Loucy (cell line): ENCODE measurements around the gene NAALADL2.

ENCODE experiments used
- H2AFZ ChIP-seq: fragments of 200-600 bp; sonication (generic); 2 replicates; pipeline ENCODE4 v1.6.0; 2016; ENCODE audit warnings: antibody characterized with exemption, mild to moderate bottlenecking, low read length, moderate library complexity
- H3F3A ChIP-seq: fragments of 200-600 bp; 2 replicates; pipeline ENCODE4 v1.6.0; 2016; ENCODE audit warnings: antibody characterized with exemption, low read depth, mild to moderate bottlenecking
- H3K27me3 ChIP-seq: fragments of 200-600 bp; sonication (generic); 2 replicates; pipeline ENCODE4 v1.6.1; 2014; ENCODE audit warnings: low read length, mild to moderate bottlenecking; ENCODE audit not compliant: insufficient read depth, poor library complexity, severe bottlenecking
- H3K36me3 ChIP-seq: fragments of 200-600 bp; sonication (generic); 2 replicates; pipeline ENCODE4 v1.6.1; 2016; ENCODE audit warnings: low read length; ENCODE audit not compliant: insufficient read depth
- H3K4me1 ChIP-seq: fragments of 200-600 bp; sonication (generic); 2 replicates; pipeline ENCODE4 v1.5.1; 2014; ENCODE audit warnings: low read length, mild to moderate bottlenecking; ENCODE audit not compliant: insufficient read depth, poor library complexity, severe bottlenecking
- H3K4me2 ChIP-seq: fragments of 200-600 bp; sonication (generic); 2 replicates; pipeline ENCODE4 v1.6.0; 2014; ENCODE audit warnings: antibody characterized with exemption, low read length, low read depth, mild to moderate bottlenecking; ENCODE audit not compliant: poor library complexity, severe bottlenecking
- H3K4me3 ChIP-seq: fragments of 200-600 bp; sonication (generic); 2 replicates; pipeline ENCODE4 v1.5.1; 2014; ENCODE audit warnings: low read length, mild to moderate bottlenecking, mixed read lengths; ENCODE audit not compliant: poor library complexity, severe bottlenecking
- H3K79me2 ChIP-seq: fragments of 200-600 bp; sonication (generic); 2 replicates; pipeline ENCODE4 v1.6.1; 2014; ENCODE audit warnings: low read length; ENCODE audit not compliant: insufficient read depth
- H3K9ac ChIP-seq: fragments of 200-600 bp; sonication (generic); 2 replicates; pipeline ENCODE4 v1.6.0; 2014; ENCODE audit warnings: mild to moderate bottlenecking, low read depth, low read length, moderate library complexity; ENCODE audit not compliant: poor library complexity, severe bottlenecking
- H3K9me2 ChIP-seq: fragments of 200-600 bp; sonication (generic); replicated peaks from 2 replicates; pipeline ENCODE4 v1.6.1; 2016; ENCODE audit warnings: low read depth, low read length, mixed read lengths
- H3K9me3 ChIP-seq: fragments of 200-600 bp; sonication (generic); 2 replicates; pipeline ENCODE4 v1.6.1; 2014; ENCODE audit warnings: mild to moderate bottlenecking, antibody characterized with exemption, low read length, low read depth; ENCODE audit not compliant: insufficient read depth
- H4K20me1 ChIP-seq: fragments of 200-600 bp; sonication (generic); 2 replicates; pipeline ENCODE4 v1.6.0; 2014; ENCODE audit warnings: antibody characterized with exemption, low read length, mild to moderate bottlenecking; ENCODE audit not compliant: insufficient read depth, poor library complexity, severe bottlenecking
- CTCF ChIP-seq: fragments of 200-600 bp; sonication (generic); conservative IDR thresholded peaks from 2 replicates; pipeline ENCODE4 v1.5.1; 2014; ENCODE audit warnings: mild to moderate bottlenecking, antibody characterized with exemption, low read length
- EZH2phosphoT487 ChIP-seq: fragments of 200-600 bp; IDR thresholded peaks from 2 replicates; pipeline ENCODE4 v1.6.1; 2018; ENCODE audit warnings: antibody characterized with exemption, mild to moderate bottlenecking, moderate library complexity, borderline replicate concordance

NAALADL2 gene

GRCh38 chr3:174986685-174987084, 127.6 kb downstream of the NAALADL2 start:
- Histone ChIP-seq H4K20me1 (no peaks in the 10 kb centered on the region), H3K4me1 (no peaks in the 10 kb centered on the region), H3K36me3 (no peaks in the 10 kb centered on the region), H2AFZ (no peak overlapping the region), H3K79me2 (no peaks in the 10 kb centered on the region), H3K27me3 (no peaks in the 10 kb centered on the region), H3K4me3 (no peak overlapping the region), H3K9ac (no peak overlapping the region), H3K4me2 (no peak overlapping the region), H3K9me2 (no peaks in the 10 kb centered on the region), H3F3A (no peaks in the 10 kb centered on the region), H3K9me3 (no peaks in the 10 kb centered on the region)
- TF ChIP-seq EZH2phosphoT487 = no peak
- TF ChIP-seq CTCF = no peak

GRCh38 chr3:175001091-175001490, 142.0 kb downstream of the NAALADL2 start:
- Histone ChIP-seq H3K4me2 (no peak overlapping the region), H3K27me3 (no peaks in the 10 kb centered on the region), H3K4me1 (no peaks in the 10 kb centered on the region), H4K20me1 (no peaks in the 10 kb centered on the region), H3K36me3 (no peaks in the 10 kb centered on the region), H3K9me3 (no peaks in the 10 kb centered on the region), H3K4me3 (no peak overlapping the region), H3F3A (no peaks in the 10 kb centered on the region), H3K9ac (no peak overlapping the region), H3K9me2 (no peaks in the 10 kb centered on the region), H2AFZ (no peak overlapping the region), H3K79me2 (no peaks in the 10 kb centered on the region)
- TF ChIP-seq EZH2phosphoT487 (no peak), CTCF (no peak)

- Histone ChIP-seq H3K9me2 (no peaks in the 10 kb centered on the region), H3F3A (no peaks in the 10 kb centered on the region), H3K4me1 (no peaks in the 10 kb centered on the region), H3K9me3 (no peaks in the 10 kb centered on the region), H3K79me2 (no peaks in the 10 kb centered on the region), H4K20me1 (no peaks in the 10 kb centered on the region), H3K4me2 (no peak overlapping the region), H3K36me3 (no peaks in the 10 kb centered on the region), H3K27me3 (no peaks in the 10 kb centered on the region), H2AFZ (no peak overlapping the region), H3K4me3 (no peak overlapping the region), H3K9ac (no peak overlapping the region)
- no peak for TF ChIP-seq CTCF
- no peak for TF ChIP-seq EZH2phosphoT487
These were observed 143.6 kb downstream of the NAALADL2 start for GRCh38 chr3:175002732-175003143.
